Vein endothelial cell (primary cell): ENCODE results near the gene JMJD8. TPM values are rescaled to one million over a fixed set of nuclear protein-coding genes. Genes with fewer than 3 reads are reported as not detected.

Source experiments
- total RNA-seq: library from RNA; depleted of rRNA; stranded (reverse); fragments of >200 nt; gene quantifications from 2 replicates; pipeline ENCODE4 v1.2.3, GENCODE V29; 2012

Gene JMJD8
- total RNA-seq, 1 donor, result 39.8 TPM

Other genes starting within 250 kb of the JMJD8 start
- 56.2 and 61.2 TPM in 2 replicates for gene CAPN15, start 156.6 kb downstream of the JMJD8 start, total RNA-seq
- gene PRR35, start 123.9 kb downstream of the JMJD8 start, total RNA-seq, result not detected in 2 replicates
- gene NHLRC4, start 117.3 kb downstream of the JMJD8 start, total RNA-seq, result 2.4 and 2.9 TPM in 2 replicates
- 28.4 and 45.1 TPM in 2 replicates for gene PIGQ, start 114.4 kb downstream of the JMJD8 start, total RNA-seq
- 15.0 and 17.0 TPM in 2 replicates for gene RAB40C, start 94.3 kb downstream of the JMJD8 start, total RNA-seq
- gene WFIKKN1, start 53.3 kb downstream of the JMJD8 start, total RNA-seq, result under 0.01 and 0.19 TPM in 2 replicates
- 90.8 and 142 TPM in 2 replicates for gene METTL26, start 48.0 kb downstream of the JMJD8 start, total RNA-seq
- 14.0 and 20.9 TPM in 2 replicates for gene MCRIP2, start 42.5 kb downstream of the JMJD8 start, total RNA-seq
- gene WDR90, start 35.0 kb downstream of the JMJD8 start, total RNA-seq, result 15.9 and 18.6 TPM in 2 replicates
- 44.6 and 53.2 TPM in 2 replicates for gene RHOT2, start 16.2 kb downstream of the JMJD8 start, total RNA-seq
- 0.38 and 0.65 TPM in 2 replicates for gene RHBDL1, start 8.7 kb downstream of the JMJD8 start, total RNA-seq
- 115 and 135 TPM in 2 replicates for gene STUB1, start 3.9 kb downstream of the JMJD8 start, total RNA-seq
- gene WDR24, start 6.1 kb upstream of the JMJD8 start, total RNA-seq, result 8.5 and 9.5 TPM in 2 replicates
- under 0.01 and 0.29 TPM in 2 replicates for gene FBXL16, start 21.5 kb upstream of the JMJD8 start, total RNA-seq
- gene METRN, start 30.8 kb upstream of the JMJD8 start, total RNA-seq, result 22.2 and 35.3 TPM in 2 replicates
- 23.1 and 33.6 TPM in 2 replicates for gene ANTKMT, start 36.8 kb upstream of the JMJD8 start, total RNA-seq
- 1.3 and 1.6 TPM in 2 replicates for gene CCDC78, start 42.1 kb upstream of the JMJD8 start, total RNA-seq
- gene HAGHL, start 42.8 kb upstream of the JMJD8 start, total RNA-seq, result 9.7 and 13.4 TPM in 2 replicates
- 36.8 and 40.5 TPM in 2 replicates for gene CIAO3, start 56.7 kb upstream of the JMJD8 start, total RNA-seq
- gene MSLN, start 76.4 kb upstream of the JMJD8 start, total RNA-seq, result not detected in 2 replicates
- 51.9 and 52.7 TPM in 2 replicates for gene RPUSD1, start 104.0 kb upstream of the JMJD8 start, total RNA-seq
- gene CHTF18, start 104.3 kb upstream of the JMJD8 start, total RNA-seq, result 15.0 and 20.4 TPM in 2 replicates
- gene GNG13, start 116.4 kb upstream of the JMJD8 start, total RNA-seq, result not detected in 2 replicates